Measurements from ENCODE around the gene ARMC2.

GRCh38 chr6:108921547-108922361 is 73.5 kb downstream of the ARMC2 start:
- TF ChIP-seq MAX (IDR thresholded peaks at IDR 0.05; ENCODE audit: insufficient read depth, insufficient read length) (no peak), CTCF (IDR thresholded peaks at IDR 0.05; ENCODE audit: extremely low read depth in 1 of 2, insufficient read depth in 1 of 2, low read depth in 1 of 2, low read length in 2 of 2) (no peak), EZH2 (IDR thresholded peaks at IDR 0.05; ENCODE audit: borderline replicate concordance, low read depth, low read length, severe bottlenecking) (no peak), POLR2A (IDR thresholded peaks at IDR 0.05; ENCODE audit: low read depth, low read length) (no peak), POLR2AphosphoS5 (IDR thresholded peaks at IDR 0.05; ENCODE audit: insufficient read depth, low read depth, low read length) (no peak), MYC (IDR thresholded peaks at IDR 0.05; ENCODE audit: low read depth, low read length) (no peak), JUN (IDR thresholded peaks at IDR 0.05; ENCODE audit: borderline replicate concordance, insufficient read depth, insufficient read length, low read depth) (no peak), FOS (IDR thresholded peaks at IDR 0.05; ENCODE audit: borderline replicate concordance, insufficient read depth, low read length) (no peak), GATA2 (IDR thresholded peaks at IDR 0.05; ENCODE audit: insufficient read depth, insufficient read length, low read depth, low read length) (no peak)
